Fibroblast of the aortic adventitia (primary cell): ENCODE results near the gene IL17RC. TPM values are rescaled to one million over a fixed set of nuclear protein-coding genes. Genes with fewer than 3 reads are reported as not detected.
"Not testable (repeated sequence)": the region's sequence is repeated elsewhere in the genome, so short reads cannot be mapped to it uniquely, and the experiment has no call there.

Experiments
- DNase-seq: peaks from one replicate; pipeline ENCODE4 v3.0.0-alpha.2; 2010; ENCODE audit warnings: low read depth
- H3K4me3 ChIP-seq: 2 replicates; pipeline ENCODE4 v1.5.1; 2011; ENCODE audit warnings: low read depth, mild to moderate bottlenecking, control low read depth, low read length, moderate library complexity
- total RNA-seq: library from RNA; depleted of rRNA; stranded (reverse); fragments of >200 nt; gene quantifications from 2 replicates; pipeline ENCODE4 v1.2.3, GENCODE V29; 2012; ENCODE audit warnings: low replicate concordance
- TF ChIP-seq, protein P1 (sequence below): IDR thresholded peaks from 2 replicates; pipeline ENCODE4 v1.5.1; 2011; ENCODE audit warnings: mild to moderate bottlenecking, low read length, control low read depth, inconsistent platforms; ENCODE audit not compliant: insufficient read depth

The IL17RC gene
- total RNA-seq, 1 donor = 52.2 TPM

DNA sequence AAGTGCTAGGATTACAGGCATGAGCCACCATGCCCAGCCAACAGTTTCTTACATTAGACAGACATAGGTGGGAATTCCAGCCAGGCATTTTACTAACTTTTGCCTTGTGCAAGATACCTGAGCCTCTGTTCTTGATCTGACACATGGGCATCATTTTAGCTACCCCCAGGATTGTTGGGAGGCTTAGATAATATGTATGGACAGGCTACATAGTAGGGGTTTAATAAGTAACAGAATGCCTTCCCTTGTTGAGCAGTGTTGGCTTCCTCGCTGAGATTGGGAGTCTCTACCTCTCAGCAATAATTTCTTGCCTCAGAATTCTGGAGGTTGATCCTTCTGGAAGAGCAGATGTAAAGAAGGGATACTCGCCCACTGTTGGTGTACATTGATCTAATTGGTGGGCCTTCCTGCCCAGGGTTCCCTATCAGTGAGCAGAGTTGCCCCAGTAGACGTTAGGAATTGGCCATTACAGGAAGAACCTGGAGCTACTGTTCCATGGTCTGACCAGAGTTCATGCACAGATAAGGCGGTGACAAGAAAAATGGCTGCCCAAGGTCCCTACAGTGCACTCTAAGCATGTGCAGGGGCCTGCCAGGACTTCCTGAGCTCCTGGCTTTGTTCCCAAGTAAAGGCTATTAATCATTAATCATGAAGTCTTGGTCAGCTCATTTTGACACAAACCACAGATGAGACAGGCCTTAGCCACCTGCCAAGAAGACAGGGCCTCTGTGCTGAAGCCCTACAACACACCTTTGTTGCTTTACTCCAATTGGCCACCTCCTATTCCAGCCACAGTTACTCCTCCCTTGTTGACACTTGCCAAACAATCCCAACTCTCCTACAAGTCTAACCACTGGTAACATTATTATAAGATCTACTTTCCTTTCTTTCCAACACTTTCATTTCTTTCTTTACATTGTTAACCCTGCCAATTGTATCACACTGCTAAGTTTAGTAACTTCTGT is 19.2 kb upstream of the IL17RC start:
- H3K4me3 ChIP-seq = no peak overlapping the region
- DNase-seq = peak; percentile 75
- TF ChIP-seq, protein P1, sequence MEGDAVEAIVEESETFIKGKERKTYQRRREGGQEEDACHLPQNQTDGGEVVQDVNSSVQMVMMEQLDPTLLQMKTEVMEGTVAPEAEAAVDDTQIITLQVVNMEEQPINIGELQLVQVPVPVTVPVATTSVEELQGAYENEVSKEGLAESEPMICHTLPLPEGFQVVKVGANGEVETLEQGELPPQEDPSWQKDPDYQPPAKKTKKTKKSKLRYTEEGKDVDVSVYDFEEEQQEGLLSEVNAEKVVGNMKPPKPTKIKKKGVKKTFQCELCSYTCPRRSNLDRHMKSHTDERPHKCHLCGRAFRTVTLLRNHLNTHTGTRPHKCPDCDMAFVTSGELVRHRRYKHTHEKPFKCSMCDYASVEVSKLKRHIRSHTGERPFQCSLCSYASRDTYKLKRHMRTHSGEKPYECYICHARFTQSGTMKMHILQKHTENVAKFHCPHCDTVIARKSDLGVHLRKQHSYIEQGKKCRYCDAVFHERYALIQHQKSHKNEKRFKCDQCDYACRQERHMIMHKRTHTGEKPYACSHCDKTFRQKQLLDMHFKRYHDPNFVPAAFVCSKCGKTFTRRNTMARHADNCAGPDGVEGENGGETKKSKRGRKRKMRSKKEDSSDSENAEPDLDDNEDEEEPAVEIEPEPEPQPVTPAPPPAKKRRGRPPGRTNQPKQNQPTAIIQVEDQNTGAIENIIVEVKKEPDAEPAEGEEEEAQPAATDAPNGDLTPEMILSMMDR = no peak

DNA sequence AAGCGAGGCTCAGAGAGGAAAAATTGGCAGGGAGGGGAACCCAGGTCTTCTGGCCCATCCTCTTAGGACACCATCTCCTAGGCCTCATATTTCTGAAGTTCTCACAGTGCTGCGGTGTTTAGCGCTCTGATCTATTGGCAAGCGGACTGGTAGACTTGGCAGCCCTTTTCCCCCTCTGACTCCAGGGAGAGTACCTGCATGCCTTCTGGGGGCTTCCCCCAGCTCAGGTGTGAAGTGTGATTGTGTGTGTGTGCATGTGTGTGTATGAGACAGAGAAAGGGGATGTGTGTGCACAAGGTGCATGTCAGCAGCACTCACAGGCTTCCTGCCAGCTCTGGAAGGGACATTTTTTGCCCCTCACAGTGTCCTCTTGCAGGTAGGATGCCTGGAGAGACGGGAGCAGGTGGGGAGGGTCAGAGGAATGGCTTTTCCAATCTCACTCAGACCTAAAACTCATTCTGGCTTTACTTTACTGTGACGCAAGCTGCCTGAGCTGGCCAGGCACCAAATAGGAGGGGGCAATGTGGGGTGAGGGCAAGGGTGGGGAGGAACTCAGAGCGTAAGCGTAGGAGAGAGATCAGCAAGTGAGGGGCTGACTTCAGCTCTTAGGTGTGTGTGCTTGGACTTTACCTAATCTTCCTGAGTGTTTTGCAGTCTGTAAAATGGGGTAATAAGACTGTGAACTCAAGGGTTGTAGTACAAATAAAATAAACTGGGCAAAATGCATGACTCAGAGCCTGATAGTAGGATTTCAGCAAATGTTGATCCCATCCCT is 18.2 kb upstream of the IL17RC start:
- H3K4me3 ChIP-seq = no peak overlapping the region
- TF ChIP-seq, protein P1 = no peak
- no peak for DNase-seq

DNA sequence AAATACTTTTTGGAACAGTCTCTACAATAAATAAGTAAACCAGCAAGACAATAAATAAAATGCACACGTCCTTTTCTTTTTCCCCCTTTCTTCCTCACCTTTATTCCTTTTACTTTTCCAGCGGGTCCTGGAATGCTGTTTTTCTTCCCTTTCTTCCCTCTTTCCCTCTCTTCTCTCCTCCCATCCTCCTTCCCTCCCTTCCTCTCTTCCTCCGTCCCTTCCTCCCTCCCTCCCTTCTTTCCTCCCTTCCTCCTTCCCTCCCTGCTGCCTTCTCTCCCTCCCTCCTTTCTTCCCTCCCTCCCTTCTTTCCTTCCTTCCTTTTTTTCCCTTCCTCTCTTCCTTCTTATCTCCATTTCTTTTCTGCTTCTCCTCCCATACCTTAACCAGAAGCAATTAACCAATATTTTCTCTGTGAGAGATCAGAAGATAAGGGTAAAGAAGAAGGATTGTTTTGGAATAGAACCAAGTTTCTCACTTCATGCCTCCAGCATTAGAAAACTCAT is 17.6 kb upstream of the IL17RC start:
- no peak overlapping the region for H3K4me3 ChIP-seq
- no peak for DNase-seq
- TF ChIP-seq, protein P1 = no peak

DNA sequence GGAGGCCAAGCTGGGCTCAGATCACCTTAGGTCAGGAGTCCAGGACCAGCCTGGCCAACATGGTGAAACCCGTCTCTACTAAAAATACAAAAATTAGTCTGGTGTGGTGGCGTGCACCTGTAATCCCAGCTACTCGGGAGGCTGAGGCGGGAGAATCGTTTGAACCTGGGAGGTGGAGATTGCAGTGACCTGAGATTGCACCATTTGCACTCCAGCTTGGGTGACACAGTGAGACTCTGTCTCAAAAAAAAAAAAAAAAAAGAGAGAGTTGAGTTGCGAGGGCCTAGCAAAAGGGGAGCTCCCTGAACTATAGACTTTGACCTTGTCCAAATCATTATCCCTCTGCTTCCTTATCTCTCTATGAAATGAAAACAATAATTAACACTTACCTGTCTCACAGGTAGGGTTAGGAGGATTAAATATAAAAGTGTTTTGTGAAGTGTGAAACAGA is 15.9 kb upstream of the IL17RC start:
- DNase-seq, H3K4me3 ChIP-seq: not testable (repeated sequence)

DNA sequence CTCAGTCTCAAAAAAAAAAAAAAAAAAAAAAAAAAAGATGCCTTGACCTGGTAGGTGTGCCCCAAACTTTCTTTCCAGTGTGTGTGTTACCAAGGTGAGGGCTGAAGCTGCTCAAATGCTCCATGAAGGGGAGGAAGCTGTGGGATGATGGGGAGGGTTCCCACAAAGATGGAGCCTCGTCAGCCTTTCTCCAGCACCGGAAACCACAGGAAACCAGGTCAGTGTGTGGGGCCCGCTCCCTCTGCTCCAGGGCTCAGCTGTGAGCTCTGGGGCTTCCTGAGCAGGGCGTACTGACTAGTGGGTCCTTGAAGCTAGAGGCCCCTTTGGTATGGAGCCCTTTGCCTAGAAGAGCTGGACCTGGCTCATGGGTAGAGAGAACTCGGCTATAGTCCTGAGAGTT is 14.9 kb upstream of the IL17RC start:
- DNase-seq = no peak
- H3K4me3 ChIP-seq = no peak overlapping the region
- TF ChIP-seq, protein P1 = no peak

DNA sequence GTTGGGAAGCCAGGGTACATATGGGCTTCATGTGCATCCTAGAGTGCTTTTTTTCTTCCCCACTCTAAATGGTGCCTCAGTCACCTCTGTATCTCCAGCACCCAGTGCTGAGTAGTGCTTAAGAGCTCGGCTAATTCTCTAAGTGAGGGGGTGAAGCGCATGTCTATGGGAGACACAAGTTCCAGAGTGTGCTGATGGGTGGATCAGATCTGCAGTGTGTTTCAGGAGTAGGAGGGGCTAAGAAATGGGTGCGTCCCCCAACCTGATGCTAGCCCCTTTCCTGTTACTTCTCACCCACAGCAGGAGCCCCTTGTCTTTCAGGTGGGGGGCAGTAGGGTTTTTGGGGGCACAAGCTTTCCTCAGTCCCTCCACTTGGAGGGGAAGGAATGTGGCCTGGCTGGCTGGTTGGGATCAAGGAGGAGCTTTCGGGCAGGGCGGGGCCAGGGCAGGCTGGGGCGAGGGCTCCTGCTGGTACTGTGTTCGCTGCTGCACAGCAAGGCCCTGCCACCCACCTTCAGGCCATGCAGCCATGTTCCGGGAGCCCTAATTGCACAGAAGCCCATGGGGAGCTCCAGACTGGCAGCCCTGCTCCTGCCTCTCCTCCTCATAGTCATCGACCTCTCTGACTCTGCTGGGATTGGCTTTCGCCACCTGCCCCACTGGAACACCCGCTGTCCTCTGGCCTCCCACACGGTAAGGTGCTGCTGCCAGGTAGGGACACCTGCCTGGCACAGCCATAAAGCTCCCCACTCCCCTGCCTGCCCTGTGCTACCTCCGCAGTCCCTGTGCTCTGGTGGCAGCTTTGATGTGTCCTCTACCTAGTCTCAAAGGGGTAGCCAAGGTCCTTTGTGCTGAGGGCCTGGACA is 14.3 kb upstream of the IL17RC start, which contains the start of gene IL17RE:
TSS of gene IL17RE (plus strand) at position 477 of the 866 bp plus-strand sequence. CDS start at position 562, 85 bp downstream.
- no peak within 1 kb of the TSS for H3K4me3 ChIP-seq
- DNase-seq = no peak
- TF ChIP-seq, protein P1 = no peak
